ENCODE results near the gene PTPN11. TPM values are rescaled to one million over a fixed set of nuclear protein-coding genes. Genes with fewer than 3 reads are reported as not detected.

The PTPN11 gene
- total and polyA plus RNA-seq, 2 donors from 2014 or later, result 20.0 to 105 TPM

GRCh38 chr12:112466835-112467234 lies 48.1 kb downstream of the PTPN11 start:
- H3K36me3 ChIP-seq (ENCODE audit: control insufficient read depth in 2 of 3, insufficient read depth in 3 of 3, low read length in 3 of 3), result no peaks in the 10 kb centered on the region
- H3K9ac ChIP-seq (ENCODE audit: low read length in 3 of 3), result no peak overlapping the region
- no peaks in the 10 kb centered on the region for H3K27me3 ChIP-seq (ENCODE audit: control insufficient read depth, insufficient read depth, low read length)
- FAIRE-seq, result no peak
- no peak for TF ChIP-seq CTCF (IDR thresholded peaks at IDR 0.05; ENCODE audit: borderline replicate concordance, extremely low read depth, insufficient read depth)
- H3K4me1 ChIP-seq (ENCODE audit: control insufficient read depth in 2 of 3, insufficient read depth in 2 of 3, low read depth in 1 of 3, low read length in 3 of 3), result no peaks in the 10 kb centered on the region
- no peak for DNase-seq
- no peak overlapping the region for H3K4me3 ChIP-seq (ENCODE audit: low read length in 3 of 3)
- intact Hi-C loops (cut with DNase I), result no loop called here
- no peaks in the 10 kb centered on the region for H3K9me3 ChIP-seq (ENCODE audit: control insufficient read depth in 2 of 3, insufficient read depth in 1 of 3, low read length in 3 of 3)
- no peak overlapping the region for H3K27ac ChIP-seq (ENCODE audit: low read depth in 2 of 2, low read length in 2 of 2)

DNA sequence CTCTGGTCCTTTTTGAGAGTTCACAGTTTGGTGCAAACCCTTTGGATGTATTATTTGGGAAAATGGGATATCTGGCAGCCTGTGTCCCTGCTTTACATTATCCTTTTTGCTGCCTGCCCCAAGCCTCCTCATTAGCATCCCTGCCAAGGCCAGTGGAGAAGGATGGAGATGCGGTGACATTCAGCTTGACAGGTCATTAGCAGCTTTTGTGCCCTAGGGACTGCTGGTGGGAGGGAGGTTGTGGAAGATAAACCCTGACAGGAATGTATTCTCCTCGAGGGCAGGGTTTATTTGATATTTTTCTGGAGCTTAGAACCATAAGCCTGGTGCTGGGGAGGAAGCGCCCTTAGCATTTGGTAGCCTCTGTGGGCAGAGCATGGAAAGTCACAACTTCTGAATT lies 49.3 kb downstream of the PTPN11 start:
- no peak overlapping the region for H3K27ac ChIP-seq (ENCODE audit: low read depth in 2 of 2, low read length in 2 of 2)
- H3K4me3 ChIP-seq (ENCODE audit: low read length in 3 of 3), result no peak overlapping the region
- FAIRE-seq, result no peak
- intact Hi-C loops (cut with DNase I), result no loop called here
- peaks cover 0 to 1% (median under 1%) of the 10 kb centered on the region in 3 donors for H3K36me3 ChIP-seq (ENCODE audit: control insufficient read depth in 2 of 3, insufficient read depth in 3 of 3, low read length in 3 of 3)
- no peak for DNase-seq
- TF ChIP-seq CTCF (IDR thresholded peaks at IDR 0.05; ENCODE audit: borderline replicate concordance, extremely low read depth, insufficient read depth), result no peak
- no peaks in the 10 kb centered on the region for H3K4me1 ChIP-seq (ENCODE audit: control insufficient read depth in 2 of 3, insufficient read depth in 2 of 3, low read depth in 1 of 3, low read length in 3 of 3)
- no peaks in the 10 kb centered on the region for H3K9me3 ChIP-seq (ENCODE audit: control insufficient read depth in 2 of 3, insufficient read depth in 1 of 3, low read length in 3 of 3)
- H3K9ac ChIP-seq (ENCODE audit: low read length in 3 of 3), result no peak overlapping the region
- H3K27me3 ChIP-seq (ENCODE audit: control insufficient read depth, insufficient read depth, low read length), result no peaks in the 10 kb centered on the region

GRCh38 chr12:112473056-112473455 lies 54.3 kb downstream of the PTPN11 start:
- FAIRE-seq (no peak), DNase-seq (no peak)
- Histone ChIP-seq H3K9ac (ENCODE audit: low read length in 3 of 3) (no peak overlapping the region), H3K4me1 (ENCODE audit: control insufficient read depth in 2 of 3, insufficient read depth in 2 of 3, low read depth in 1 of 3, low read length in 3 of 3) (no peaks in the 10 kb centered on the region), H3K4me3 (ENCODE audit: low read length in 3 of 3) (no peak overlapping the region), H3K9me3 (ENCODE audit: control insufficient read depth in 2 of 3, insufficient read depth in 1 of 3, low read length in 3 of 3) (no peaks in the 10 kb centered on the region), H3K27ac (ENCODE audit: low read depth in 2 of 2, low read length in 2 of 2) (no peak overlapping the region), H3K36me3 (ENCODE audit: control insufficient read depth in 2 of 3, insufficient read depth in 3 of 3, low read length in 3 of 3) (peaks cover 4 to 18% (median 7%) of the 10 kb centered on the region in 3 donors), H3K27me3 (ENCODE audit: control insufficient read depth, insufficient read depth, low read length) (no peaks in the 10 kb centered on the region)
- intact Hi-C loops (cut with DNase I), result no loop called here
- TF ChIP-seq CTCF (IDR thresholded peaks at IDR 0.05; ENCODE audit: borderline replicate concordance, extremely low read depth, insufficient read depth), result no peak

- no peak for FAIRE-seq
- H3K27ac ChIP-seq (ENCODE audit: low read depth in 2 of 2, low read length in 2 of 2), result no peak overlapping the region
- intact Hi-C loops (cut with DNase I), result no loop called here
- H3K9me3 ChIP-seq (ENCODE audit: control insufficient read depth in 2 of 3, insufficient read depth in 1 of 3, low read length in 3 of 3), result no peaks in the 10 kb centered on the region
- H3K36me3 ChIP-seq (ENCODE audit: control insufficient read depth in 2 of 3, insufficient read depth in 3 of 3, low read length in 3 of 3), result peaks cover 5 to 47% (median 25%) of the 10 kb centered on the region in 3 donors
- no peak for TF ChIP-seq CTCF (IDR thresholded peaks at IDR 0.05; ENCODE audit: borderline replicate concordance, extremely low read depth, insufficient read depth)
- H3K27me3 ChIP-seq (ENCODE audit: control insufficient read depth, insufficient read depth, low read length), result no peaks in the 10 kb centered on the region
- DNase-seq, result no peak
- H3K9ac ChIP-seq (ENCODE audit: low read length in 3 of 3), result no peak overlapping the region
- H3K4me1 ChIP-seq (ENCODE audit: control insufficient read depth in 2 of 3, insufficient read depth in 2 of 3, low read depth in 1 of 3, low read length in 3 of 3), result no peaks in the 10 kb centered on the region
- H3K4me3 ChIP-seq (ENCODE audit: low read length in 3 of 3), result no peak overlapping the region
These were observed 60.7 kb downstream of the PTPN11 start for GRCh38 chr12:112479413-112479812.

All from kidney (tissue), 14 donors.